ENCODE data around the gene MRPL54.
"Not testable (repeated sequence)": the region's sequence is repeated elsewhere in the genome, so short reads cannot be mapped to it uniquely, and the experiment has no call there.

Gene MRPL54

GRCh38 chr19:3813473-3814392 is 51.3 kb downstream of the MRPL54 start:
- FAIRE-seq: no peak

- FAIRE-seq: no peak
Measured at GRCh38 chr19:3814648-3815047, 52.2 kb downstream of the MRPL54 start.

- FAIRE-seq: not testable (repeated sequence)
Measured at GRCh38 chr19:3816148-3816547, 53.7 kb downstream of the MRPL54 start.

- no peak for FAIRE-seq
Measured at GRCh38 chr19:3816566-3817218, 54.2 kb downstream of the MRPL54 start.

Measured in islet of Langerhans (tissue), 1 donor.